ENCODE data around the gene SKOR1. TPM values are rescaled to one million over a fixed set of nuclear protein-coding genes. Genes with fewer than 3 reads are reported as not detected.

SKOR1 gene
- total RNA-seq, 1 experiment from 2014 or later, result 0.13 TPM

GRCh38 chr15:67828969-67829646 is 3.8 kb downstream of the SKOR1 start:
- peak overlapping the region; percentile 9 for H3K4me2 ChIP-seq (ENCODE audit: insufficient read depth, insufficient read length, low read length)
- H2BK20ac ChIP-seq (ENCODE audit: low read depth, low read length, poor library complexity, severe bottlenecking), result no peak overlapping the region
- no peak for DNase-seq
- H3K27me3 ChIP-seq (ENCODE audit: insufficient read depth, low read length), result peaks cover 95% of the 10 kb centered on the region
- H3K79me1 ChIP-seq (ENCODE audit: insufficient read depth, low read depth, low read length, poor library complexity, severe bottlenecking), result no peaks in the 10 kb centered on the region
- H4K20me1 ChIP-seq (ENCODE audit: control insufficient read depth, insufficient read depth, insufficient read length), result no peaks in the 10 kb centered on the region
- H3K9ac ChIP-seq (ENCODE audit: extremely low read depth, insufficient read length, low read length), result no peak overlapping the region
- no peak overlapping the region for H4K5ac ChIP-seq (ENCODE audit: insufficient read length, low read depth, low read length)
- no peak overlapping the region for H2BK5ac ChIP-seq (ENCODE audit: insufficient read length, low read length)
- no peaks in the 10 kb centered on the region for H3K79me2 ChIP-seq (ENCODE audit: insufficient read depth, low read length)
- no peak overlapping the region for H3T11ph ChIP-seq (ENCODE audit: low read length)
- no peak overlapping the region for H3K14ac ChIP-seq (ENCODE audit: insufficient read depth, low read length)
- H3K36me3 Mint-ChIP-seq (ENCODE audit: insufficient read depth in 1 of 3, low read depth in 3 of 3), result no peaks in the 10 kb centered on the region; a peak in 4 of 7 replicates
- no peak overlapping the region for H2BK120ac ChIP-seq (ENCODE audit: low read depth, low read length, poor library complexity, severe bottlenecking)
- peak overlapping the region; percentile 1 to 75; a peak in 4 of 5 replicates for H3K4me3 Mint-ChIP-seq
- peaks cover 9% of the 10 kb centered on the region; the same call in 1 of the 2 replicates for H3K4me1 ChIP-seq (ENCODE audit: insufficient read depth, low read length)
- no peak overlapping the region for H3K4ac ChIP-seq (ENCODE audit: low read depth, low read length)
- H3K9me3 Mint-ChIP-seq, result peaks cover 5 to 6% of the 10 kb centered on the region in 2 experiments; a peak in 4 of 5 replicates
- H3K56ac ChIP-seq (ENCODE audit: insufficient read length, low read depth, low read length), result no peak overlapping the region
- TF ChIP-seq CTCF (conservative IDR thresholded peaks at IDR 0.05), result no peak
- H3K23me2 ChIP-seq (ENCODE audit: insufficient read length, low read depth, low read length, poor library complexity, severe bottlenecking), result peaks cover 10% of the 10 kb centered on the region
- H3K9me3 ChIP-seq (ENCODE audit: control insufficient read depth, low read depth, low read length), result no peaks in the 10 kb centered on the region
- no peak overlapping the region for H3K18ac ChIP-seq (ENCODE audit: insufficient read length, low read depth, low read length)
- H2BK12ac ChIP-seq (ENCODE audit: insufficient read length, low read depth, low read length), result no peak overlapping the region
- WGBS (ENCODE audit: extremely low coverage, insufficient read length, low lambda C conversion rate), result no CpG with 5 or more reads among the region's 54 CpGs
- no peak overlapping the region for H2AFZ ChIP-seq (ENCODE audit: low read length)
- peaks cover 32 to 53% of the 10 kb centered on the region in 2 experiments for H3K4me1 Mint-ChIP-seq
- H3K23ac ChIP-seq (ENCODE audit: insufficient read length, low read depth, low read length), result no peak overlapping the region
- no peak overlapping the region for H4K8ac ChIP-seq (replicated peaks; ENCODE audit: insufficient read length, low read depth, low read length)
- H4K91ac ChIP-seq (ENCODE audit: insufficient read length, low read depth, low read length), result no peak overlapping the region
- no peak overlapping the region for H3K27ac ChIP-seq (ENCODE audit: insufficient read length, low read depth, low read length)
- no peak overlapping the region for H2BK15ac ChIP-seq (ENCODE audit: low read depth, low read length)
- H3K27ac Mint-ChIP-seq, result no peak overlapping the region
- H2AK5ac ChIP-seq (ENCODE audit: insufficient read length, low read length), result no peak overlapping the region
- peaks cover 96% of the 10 kb centered on the region for H3K27me3 Mint-ChIP-seq (ENCODE audit: low read depth)
